HepG2 (cell line): Measurements from ENCODE around the gene ADCY9. TPM values are rescaled to one million over a fixed set of nuclear protein-coding genes. Genes with fewer than 3 reads are reported as not detected.
A peak's percentile ranks its signal among the peaks of the same experiment; 100 is the strongest.

Source experiments
- CREM ChIP-seq, 2 experiments: sonication (generic) in 1 of 2; formaldehyde crosslinking in 1 of 2; IDR thresholded peaks; 2 replicates each; pipeline versions ENCODE4 v1.4.0 to v1.6.1; 2016 to 2020; ENCODE audit warnings: antibody characterized with exemption in 1 of 2, mild to moderate bottlenecking in 1 of 2, missing genetic modification reagents in 1 of 2
- JUND ChIP-seq: sonication (generic); formaldehyde crosslinking; IDR thresholded peaks from 2 replicates; pipeline ENCODE4 v1.8.0; 2022; ENCODE audit warnings: mild to moderate bottlenecking, missing genetic modification reagents
- KLF9 ChIP-seq: IDR thresholded peaks from 2 replicates; pipeline ENCODE4 v1.6.1; 2016; ENCODE audit warnings: low read depth
- MEIS1 ChIP-seq: sonication (generic); formaldehyde crosslinking; IDR thresholded peaks from 2 replicates; pipeline ENCODE4 v1.9.0; 2021; ENCODE audit warnings: mild to moderate bottlenecking, missing genetic modification reagents, moderate library complexity, borderline replicate concordance
- NONO ChIP-seq, 2 experiments: fragments of 450-650 bp in 1 of 2; sonication (generic) in 1 of 2; formaldehyde crosslinking in 1 of 2; IDR thresholded peaks in 1 of 2; conservative IDR thresholded peaks in 1 of 2; 2 replicates each; pipeline versions ENCODE4 v1.6.1 to v1.8.0; 2017 to 2022; ENCODE audit warnings: mild to moderate bottlenecking in 1 of 2, missing genetic modification reagents in 1 of 2, moderate library complexity in 1 of 2
- SIX1 ChIP-seq: sonication (generic); formaldehyde crosslinking; IDR thresholded peaks from 2 replicates; pipeline ENCODE4 v1.4.0; 2020; ENCODE audit warnings: missing genetic modification reagents, borderline replicate concordance
- SMAD9 ChIP-seq: sonication (generic); formaldehyde crosslinking; IDR thresholded peaks from 2 replicates; pipeline ENCODE4 v1.5.1; 2020; ENCODE audit warnings: mild to moderate bottlenecking, missing genetic modification reagents
- SRF ChIP-seq: IDR thresholded peaks from 2 replicates; pipeline ENCODE4 v1.6.1; 2011; ENCODE audit warnings: mild to moderate bottlenecking, low read depth, low read length, moderate library complexity
- ZNF597 ChIP-seq: sonication (generic); formaldehyde crosslinking; IDR thresholded peaks from 2 replicates; pipeline ENCODE4 v1.5.0; 2020; ENCODE audit warnings: missing genetic modification reagents
- ZNF761 ChIP-seq: sonication (generic); formaldehyde crosslinking; conservative IDR thresholded peaks from 2 replicates; pipeline ENCODE4 v1.4.0; 2020; ENCODE audit warnings: mild to moderate bottlenecking, missing genetic modification reagents
- polyA plus RNA-seq, 8 experiments: library from polyadenylated mRNA; depleted of rRNA in 3 of 8; stranded (reverse) in 7 of 8; unstranded in 1 of 8; fragments of >200 nt; fragmentation: Illumina TruSeq in 4 of 8; extraction: Trizol in 4 of 8; gene quantifications; 2 replicates each; pipeline versions ENCODE4 v1.2.1 to v1.2.3, GENCODE V29; 2011 to 2016; ENCODE audit warnings: low read depth in 4 of 8, missing spikeins in 1 of 8, mixed read lengths in 1 of 8; ENCODE audit not compliant: insufficient read depth in 1 of 8
- total RNA-seq, 5 experiments: library from RNA; depleted of rRNA; stranded (reverse); fragments of >200 nt; fragmentation: Illumina TruSeq; extraction: Trizol; gene quantifications; 2 replicates each; pipeline ENCODE4 v1.2.3, GENCODE V29; 2016; ENCODE audit warnings: low read depth in 1 of 5
- TF ChIP-seq, protein P1 (sequence below): sonication (generic); formaldehyde crosslinking; IDR thresholded peaks from 2 replicates; pipeline ENCODE4 v1.4.0; 2020; ENCODE audit warnings: missing genetic modification reagents
- TF ChIP-seq, protein P2 (sequence below): sonication (generic); formaldehyde crosslinking; IDR thresholded peaks from 2 replicates; pipeline ENCODE4 v1.5.1; 2020; ENCODE audit warnings: missing genetic modification reagents, mild to moderate bottlenecking, borderline replicate concordance
- TF ChIP-seq, protein P3 (sequence below): sonication (generic); formaldehyde crosslinking; IDR thresholded peaks from 2 replicates; pipeline ENCODE4 v1.9.0; 2021; ENCODE audit warnings: missing genetic modification reagents, borderline replicate concordance
- TF ChIP-seq, protein P4 (sequence below): sonication (generic); formaldehyde crosslinking; conservative IDR thresholded peaks from 2 replicates; pipeline ENCODE4 v1.4.0; 2020; ENCODE audit warnings: missing genetic modification reagents

The ADCY9 gene
- total and polyA plus RNA-seq, 2 of the 13 experiments (the other 11 are each of a cell fraction or from before 2014, with no cell fraction given), result 11.2 to 13.9 TPM

GRCh38 chr16:4116325-4117249 is at the start of gene ADCY9 (continued):
- TF ChIP-seq, protein P1, sequence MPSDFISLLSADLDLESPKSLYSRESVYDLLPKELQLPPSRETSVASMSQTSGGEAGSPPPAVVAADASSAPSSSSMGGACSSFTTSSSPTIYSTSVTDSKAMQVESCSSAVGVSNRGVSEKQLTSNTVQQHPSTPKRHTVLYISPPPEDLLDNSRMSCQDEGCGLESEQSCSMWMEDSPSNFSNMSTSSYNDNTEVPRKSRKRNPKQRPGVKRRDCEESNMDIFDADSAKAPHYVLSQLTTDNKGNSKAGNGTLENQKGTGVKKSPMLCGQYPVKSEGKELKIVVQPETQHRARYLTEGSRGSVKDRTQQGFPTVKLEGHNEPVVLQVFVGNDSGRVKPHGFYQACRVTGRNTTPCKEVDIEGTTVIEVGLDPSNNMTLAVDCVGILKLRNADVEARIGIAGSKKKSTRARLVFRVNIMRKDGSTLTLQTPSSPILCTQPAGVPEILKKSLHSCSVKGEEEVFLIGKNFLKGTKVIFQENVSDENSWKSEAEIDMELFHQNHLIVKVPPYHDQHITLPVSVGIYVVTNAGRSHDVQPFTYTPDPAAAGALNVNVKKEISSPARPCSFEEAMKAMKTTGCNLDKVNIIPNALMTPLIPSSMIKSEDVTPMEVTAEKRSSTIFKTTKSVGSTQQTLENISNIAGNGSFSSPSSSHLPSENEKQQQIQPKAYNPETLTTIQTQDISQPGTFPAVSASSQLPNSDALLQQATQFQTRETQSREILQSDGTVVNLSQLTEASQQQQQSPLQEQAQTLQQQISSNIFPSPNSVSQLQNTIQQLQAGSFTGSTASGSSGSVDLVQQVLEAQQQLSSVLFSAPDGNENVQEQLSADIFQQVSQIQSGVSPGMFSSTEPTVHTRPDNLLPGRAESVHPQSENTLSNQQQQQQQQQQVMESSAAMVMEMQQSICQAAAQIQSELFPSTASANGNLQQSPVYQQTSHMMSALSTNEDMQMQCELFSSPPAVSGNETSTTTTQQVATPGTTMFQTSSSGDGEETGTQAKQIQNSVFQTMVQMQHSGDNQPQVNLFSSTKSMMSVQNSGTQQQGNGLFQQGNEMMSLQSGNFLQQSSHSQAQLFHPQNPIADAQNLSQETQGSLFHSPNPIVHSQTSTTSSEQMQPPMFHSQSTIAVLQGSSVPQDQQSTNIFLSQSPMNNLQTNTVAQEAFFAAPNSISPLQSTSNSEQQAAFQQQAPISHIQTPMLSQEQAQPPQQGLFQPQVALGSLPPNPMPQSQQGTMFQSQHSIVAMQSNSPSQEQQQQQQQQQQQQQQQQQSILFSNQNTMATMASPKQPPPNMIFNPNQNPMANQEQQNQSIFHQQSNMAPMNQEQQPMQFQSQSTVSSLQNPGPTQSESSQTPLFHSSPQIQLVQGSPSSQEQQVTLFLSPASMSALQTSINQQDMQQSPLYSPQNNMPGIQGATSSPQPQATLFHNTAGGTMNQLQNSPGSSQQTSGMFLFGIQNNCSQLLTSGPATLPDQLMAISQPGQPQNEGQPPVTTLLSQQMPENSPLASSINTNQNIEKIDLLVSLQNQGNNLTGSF, result no peak
- no peak for TF ChIP-seq NONO (IDR thresholded peaks at IDR 0.05)
- no peak for TF ChIP-seq NONO (CRISPR knock-in tag; conservative IDR thresholded peaks at IDR 0.05)
- TF ChIP-seq, protein P2, sequence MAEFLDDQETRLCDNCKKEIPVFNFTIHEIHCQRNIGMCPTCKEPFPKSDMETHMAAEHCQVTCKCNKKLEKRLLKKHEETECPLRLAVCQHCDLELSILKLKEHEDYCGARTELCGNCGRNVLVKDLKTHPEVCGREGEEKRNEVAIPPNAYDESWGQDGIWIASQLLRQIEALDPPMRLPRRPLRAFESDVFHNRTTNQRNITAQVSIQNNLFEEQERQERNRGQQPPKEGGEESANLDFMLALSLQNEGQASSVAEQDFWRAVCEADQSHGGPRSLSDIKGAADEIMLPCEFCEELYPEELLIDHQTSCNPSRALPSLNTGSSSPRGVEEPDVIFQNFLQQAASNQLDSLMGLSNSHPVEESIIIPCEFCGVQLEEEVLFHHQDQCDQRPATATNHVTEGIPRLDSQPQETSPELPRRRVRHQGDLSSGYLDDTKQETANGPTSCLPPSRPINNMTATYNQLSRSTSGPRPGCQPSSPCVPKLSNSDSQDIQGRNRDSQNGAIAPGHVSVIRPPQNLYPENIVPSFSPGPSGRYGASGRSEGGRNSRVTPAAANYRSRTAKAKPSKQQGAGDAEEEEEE (CRISPR knock-in tag), result no peak
- 0 out of 2 replicates have a peak, but pooled peaks have one; percentile 18 for TF ChIP-seq ZNF761 (CRISPR knock-in tag)
- no peak for TF ChIP-seq SRF
- no peak for TF ChIP-seq KLF9 (CRISPR knock-in tag)
- TF ChIP-seq, protein P3, sequence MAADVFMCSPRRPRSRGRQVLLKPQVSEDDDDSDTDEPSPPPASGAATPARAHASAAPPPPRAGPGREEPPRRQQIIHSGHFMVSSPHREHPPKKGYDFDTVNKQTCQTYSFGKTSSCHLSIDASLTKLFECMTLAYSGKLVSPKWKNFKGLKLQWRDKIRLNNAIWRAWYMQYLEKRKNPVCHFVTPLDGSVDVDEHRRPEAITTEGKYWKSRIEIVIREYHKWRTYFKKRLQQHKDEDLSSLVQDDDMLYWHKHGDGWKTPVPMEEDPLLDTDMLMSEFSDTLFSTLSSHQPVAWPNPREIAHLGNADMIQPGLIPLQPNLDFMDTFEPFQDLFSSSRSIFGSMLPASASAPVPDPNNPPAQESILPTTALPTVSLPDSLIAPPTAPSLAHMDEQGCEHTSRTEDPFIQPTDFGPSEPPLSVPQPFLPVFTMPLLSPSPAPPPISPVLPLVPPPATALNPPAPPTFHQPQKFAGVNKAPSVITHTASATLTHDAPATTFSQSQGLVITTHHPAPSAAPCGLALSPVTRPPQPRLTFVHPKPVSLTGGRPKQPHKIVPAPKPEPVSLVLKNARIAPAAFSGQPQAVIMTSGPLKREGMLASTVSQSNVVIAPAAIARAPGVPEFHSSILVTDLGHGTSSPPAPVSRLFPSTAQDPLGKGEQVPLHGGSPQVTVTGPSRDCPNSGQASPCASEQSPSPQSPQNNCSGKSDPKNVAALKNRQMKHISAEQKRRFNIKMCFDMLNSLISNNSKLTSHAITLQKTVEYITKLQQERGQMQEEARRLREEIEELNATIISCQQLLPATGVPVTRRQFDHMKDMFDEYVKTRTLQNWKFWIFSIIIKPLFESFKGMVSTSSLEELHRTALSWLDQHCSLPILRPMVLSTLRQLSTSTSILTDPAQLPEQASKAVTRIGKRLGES (CRISPR knock-in tag), result no peak
- no peak for TF ChIP-seq SMAD9 (CRISPR knock-in tag)
- TF ChIP-seq MEIS1 (CRISPR knock-in tag), result 0 out of 2 replicates have a peak, but pooled peaks have one; percentile 41
- TF ChIP-seq JUND (CRISPR knock-in tag), result no peak
- TF ChIP-seq CREM (IDR thresholded peaks at IDR 0.05), result no peak
- no peak for TF ChIP-seq CREM (CRISPR knock-in tag; IDR thresholded peaks at IDR 0.05)
- TF ChIP-seq, protein P4, sequence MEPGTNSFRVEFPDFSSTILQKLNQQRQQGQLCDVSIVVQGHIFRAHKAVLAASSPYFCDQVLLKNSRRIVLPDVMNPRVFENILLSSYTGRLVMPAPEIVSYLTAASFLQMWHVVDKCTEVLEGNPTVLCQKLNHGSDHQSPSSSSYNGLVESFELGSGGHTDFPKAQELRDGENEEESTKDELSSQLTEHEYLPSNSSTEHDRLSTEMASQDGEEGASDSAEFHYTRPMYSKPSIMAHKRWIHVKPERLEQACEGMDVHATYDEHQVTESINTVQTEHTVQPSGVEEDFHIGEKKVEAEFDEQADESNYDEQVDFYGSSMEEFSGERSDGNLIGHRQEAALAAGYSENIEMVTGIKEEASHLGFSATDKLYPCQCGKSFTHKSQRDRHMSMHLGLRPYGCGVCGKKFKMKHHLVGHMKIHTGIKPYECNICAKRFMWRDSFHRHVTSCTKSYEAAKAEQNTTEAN, result peak; percentile 69
- no peak for TF ChIP-seq ZNF597
- no peak for TF ChIP-seq SIX1
